GM12878 (cell line): ENCODE data around the gene BTBD10. TPM values are rescaled to one million over a fixed set of nuclear protein-coding genes. Genes with fewer than 3 reads are reported as not detected.

Experiments used
- ATAC-seq: fragments of 200-7000 bp; cut with Tn5 transposase; 3 replicates; pipeline ENCODE4 v1.9.1; 2020; ENCODE audit warnings: mild to moderate bottlenecking, moderate library complexity
- BruUV-seq: library from RNA; stranded (reverse); fragments of 400-500 nt; replicated peaks from 2 replicates; lab custom pipeline; 2021; lab: Mats Ljungman, UMichigan
- CTCF ChIA-PET: fragments of 300-600 bp; sonication (Branson Sonifier 250); formaldehyde crosslinking; extraction: SDS; loops from one replicate; lab custom pipeline; 2021; ENCODE audit warnings: inconsistent platforms; lab: Yijun Ruan, JAX
- POLR2A ChIA-PET: fragments of 350-600 bp; formaldehyde crosslinking; extraction: SDS; loops from one replicate; lab custom pipeline; 2021; ENCODE audit warnings: inconsistent platforms; lab: Charles Lee
- RAD21 ChIA-PET: fragments of 300-600 bp; sonication (Branson Sonifier 250); formaldehyde crosslinking; loops from one replicate; lab custom pipeline; 2023; ENCODE audit warnings: antibody characterized with exemption; ENCODE audit not compliant: unreplicated experiment; lab: Charles Lee
- SMC1A ChIA-PET: fragments of 300-600 bp; sonication (Branson Sonifier 250); formaldehyde crosslinking; loops from one replicate; lab custom pipeline; 2023; ENCODE audit not compliant: unreplicated experiment, uncharacterized antibody; lab: Charles Lee
- DNase-seq: peaks from one replicate; pipeline ENCODE4 v3.0.0-alpha.2; 2011; ENCODE audit warnings: low read depth, low spot score
- FAIRE-seq: peaks from 3 replicates; lab custom pipeline; 2011; peaks lifted over from hg19 to GRCh38; lab: Jason Lieb, UNC
- H2AFZ ChIP-seq: 2 replicates; pipeline ENCODE4 v1.6.0; 2011; ENCODE audit warnings: low read depth, low read length, control low read depth; ENCODE audit not compliant: control insufficient read depth
- H3K27ac ChIP-seq: 2 replicates; pipeline ENCODE4 v1.5.1; 2011; ENCODE audit warnings: control low read depth; ENCODE audit not compliant: control insufficient read depth, insufficient read depth
- H3K27me3 ChIP-seq, 2 experiments: replicated peaks in 1 of 2; 2 replicates each; pipeline versions ENCODE4 v1.6.0 to v1.6.1; 2011; ENCODE audit warnings: low read length in 1 of 2; ENCODE audit not compliant: control insufficient read depth in 2 of 2, insufficient read depth in 2 of 2
- H3K36me3 ChIP-seq, 2 experiments: 2 replicates each; pipeline ENCODE4 v1.5.1; 2011; ENCODE audit warnings: low read length in 1 of 2; ENCODE audit not compliant: control insufficient read depth in 2 of 2, insufficient read depth in 2 of 2
- H3K4me1 ChIP-seq: 2 replicates; pipeline ENCODE4 v1.6.1; 2011; ENCODE audit warnings: mild to moderate bottlenecking, low read length, moderate library complexity, mixed read lengths; ENCODE audit not compliant: control insufficient read depth, insufficient read depth
- H3K4me2 ChIP-seq: 2 replicates; pipeline ENCODE4 v1.6.0; 2011; ENCODE audit warnings: control low read depth; ENCODE audit not compliant: control insufficient read depth, insufficient read depth
- H3K4me3 ChIP-seq: fragments of 200-600 bp; sonication (generic); 2 replicates; pipeline ENCODE4 v1.5.1; 2016
- H3K79me2 ChIP-seq: 2 replicates; pipeline ENCODE4 v1.6.0; 2011; ENCODE audit warnings: low read length; ENCODE audit not compliant: control insufficient read depth, insufficient read depth
- H3K9ac ChIP-seq: 2 replicates; pipeline ENCODE4 v1.8.0; 2011; ENCODE audit warnings: low read length, control low read depth, mixed read lengths; ENCODE audit not compliant: control insufficient read depth, insufficient read depth
- H3K9me3 ChIP-seq: replicated peaks from 3 replicates; pipeline ENCODE4 v1.5.1; 2011; ENCODE audit warnings: mild to moderate bottlenecking, low read length; ENCODE audit not compliant: control insufficient read depth, insufficient read depth
- H4K20me1 ChIP-seq: 2 replicates; pipeline ENCODE4 v1.6.0; 2011; ENCODE audit not compliant: control insufficient read depth, insufficient read depth
- CHD2 ChIP-seq: IDR thresholded peaks from 2 replicates; pipeline ENCODE4 v1.6.1; 2011; ENCODE audit warnings: low read depth, low read length, improper control_type of control experiment, borderline replicate concordance
- GATAD2B ChIP-seq: fragments of 450-650 bp; conservative IDR thresholded peaks from 2 replicates; pipeline ENCODE4 v1.6.1; 2017; ENCODE audit warnings: low read depth, mild to moderate bottlenecking, moderate library complexity
- HCFC1 ChIP-seq: fragments of 150-350 bp; IDR thresholded peaks from 2 replicates; pipeline ENCODE4 v1.6.1; 2014; ENCODE audit warnings: low read length
- MXI1 ChIP-seq: fragments of 150-350 bp; IDR thresholded peaks from 2 replicates; pipeline ENCODE4 v1.6.1; 2011; ENCODE audit warnings: low read depth, mild to moderate bottlenecking, inconsistent platforms, low read length, improper control_type of control experiment
- NBN ChIP-seq: fragments of 450-650 bp; IDR thresholded peaks from 2 replicates; pipeline ENCODE4 v1.6.1; 2016
- POU2F2 ChIP-seq: IDR thresholded peaks from 3 replicates; pipeline ENCODE4 v1.6.1; 2011; ENCODE audit warnings: low read depth, mild to moderate bottlenecking, low read length, borderline replicate concordance
- SREBF2 ChIP-seq: IDR thresholded peaks from 2 replicates; pipeline ENCODE4 v1.6.1; 2012; ENCODE audit warnings: mild to moderate bottlenecking, low read length
- TAF1 ChIP-seq: IDR thresholded peaks from 2 replicates; pipeline ENCODE4 v1.6.1; 2011; ENCODE audit warnings: mild to moderate bottlenecking, low read depth, low read length, borderline replicate concordance
- TARDBP ChIP-seq: IDR thresholded peaks from 2 replicates; pipeline ENCODE4 v1.6.1; 2016; ENCODE audit warnings: borderline replicate concordance
- ZBTB33 ChIP-seq: fragments of 450-650 bp; IDR thresholded peaks from 2 replicates; pipeline ENCODE4 v1.6.1; 2017; ENCODE audit warnings: mild to moderate bottlenecking
- ZNF207 ChIP-seq: fragments of 450-650 bp; IDR thresholded peaks from 2 replicates; pipeline ENCODE4 v1.6.1; 2014; ENCODE audit warnings: antibody characterized with exemption, mild to moderate bottlenecking, borderline replicate concordance
- ZZZ3 ChIP-seq: IDR thresholded peaks from 2 replicates; pipeline ENCODE4 v1.6.1; 2011; ENCODE audit warnings: low read depth; ENCODE audit not compliant: control insufficient read depth, insufficient read length
- WGBS: methylation state at CpG from one replicate; pipeline ENCODE4 v1.1.6; 2016; ENCODE audit warnings: low lambda C conversion rate; ENCODE audit not compliant: insufficient replicate concordance, insufficient coverage; ENCODE audit errors: missing lambda C conversion rate; 5-methylcytosine and 5-hydroxymethylcytosine counted together
- in situ Hi-C: fragments of 300-500 bp; cut with MboI; formaldehyde crosslinking; loops from 9 replicates; pipeline ENCODE4 v1.14.3; 2018; ENCODE audit warnings: mixed read lengths
- intact Hi-C: fragments of 100-400 bp; cut with micrococcal nuclease; formaldehyde crosslinking; loops from one replicate; pipeline ENCODE4 v1.14.2; 2022; ENCODE audit not compliant: unreplicated experiment
- polyA plus RNA-seq, 11 experiments: library from polyadenylated mRNA; depleted of rRNA in 4 of 11; unstranded in 6 of 11; stranded (reverse) in 5 of 11; fragments of >200 nt; fragmentation: Nextera tagmentation in 4 of 11; fragmentation: Illumina TruSeq in 1 of 11; extraction: Ambion mirVana in 4 of 11; extraction: Trizol in 1 of 11; gene quantifications; 1 replicate in 1 of 11; 2 replicates in 10 of 11; pipeline versions ENCODE4 v1.2.1 to v1.2.3, GENCODE V29; 2011 to 2016; ENCODE audit warnings: inconsistent platforms in 2 of 11, missing spikeins in 2 of 11, low read depth in 1 of 11
- total RNA-seq, 4 experiments: library from RNA; depleted of rRNA in 3 of 4; stranded (reverse); fragments of >200 nt in 3 of 4; fragmentation: Illumina TruSeq in 1 of 4; extraction: Trizol in 1 of 4; gene quantifications; 2 replicates each; pipeline versions ENCODE4 v1.2.1 to v1.2.3, GENCODE V29; 2013 to 2021
- TF ChIP-seq, protein P1 (sequence below): IDR thresholded peaks from 2 replicates; pipeline ENCODE4 v1.6.1; 2011; ENCODE audit warnings: borderline replicate concordance, low read depth, mild to moderate bottlenecking, moderate library complexity, mixed read lengths, low read length; ENCODE audit not compliant: insufficient read depth; ENCODE audit errors: extremely low read length

BTBD10 gene
- total and polyA plus RNA-seq, 10 of the 15 experiments (the other 5 are each of a cell fraction or from before 2014, with no cell fraction given): 20.8 to 38.8 (median 26.9) TPM

- H3K4me3 ChIP-seq: no peak overlapping the region
- in situ Hi-C loops (loop anchor here (5.0 kb wide), 1 partner anchor 94 kb away; no protein-coding TSS in a partner anchor), intact Hi-C loops (no loop called here)
- WGBS: 77% methylated on average over 5 of the region's 5 CpGs
- H4K20me1 ChIP-seq: peaks cover 9% of the 10 kb centered on the region
- no peak overlapping the region for H2AFZ ChIP-seq
- ATAC-seq (no peak), DNase-seq (no peak), FAIRE-seq (no peak)
- BruUV-seq: no TSS peak
- ChIA-PET RAD21 (interaction anchor here (3.5 to 3.6 kb wide), 2 partner anchors 96 to 136 kb away, joined by 10 to 22 read pairs; no protein-coding TSS in a partner anchor), CTCF (interaction anchor here (1.2 to 6.1 kb wide), 6 partner anchors 10 to 136 kb away, joined by 4 to 122 read pairs (median 9); no protein-coding TSS in a partner anchor)
- peaks cover 34% of the 10 kb centered on the region for H3K4me1 ChIP-seq
- peaks cover 2% of the 10 kb centered on the region for H3K79me2 ChIP-seq
- no peak overlapping the region for H3K27ac ChIP-seq
- H3K9me3 ChIP-seq: no peaks in the 10 kb centered on the region
- TF ChIP-seq HCFC1: no peak
- TF ChIP-seq, all 136 proteins: peak for 0
- Histone ChIP-seq H3K4me2 (no peak overlapping the region), H3K27me3 (no peaks in the 10 kb centered on the region), H3K36me3 (peaks cover 6 to 9% of the 10 kb centered on the region in 2 experiments; a peak in 3 of 4 replicates), H3K9ac (no peak overlapping the region)
- ChIA-PET SMC1A (interaction anchor here (1.2 to 4.1 kb wide), 5 partner anchors 10 to 136 kb away, joined by 3 to 32 read pairs (median 7); no protein-coding TSS in a partner anchor), POLR2A (no interaction called here)
Measured at GRCh38 chr11:13346470-13346869, 116.6 kb downstream of the BTBD10 start.

GRCh38 chr11:13344818-13345217, 118.2 kb downstream of the BTBD10 start:
- POLR2A ChIA-PET: interaction anchor here (1.1 to 2.1 kb wide), 2 partner anchors 26 to 45 kb away, joined by 3 to 8 read pairs; no protein-coding TSS in a partner anchor
- Histone ChIP-seq H3K4me2 (no peak overlapping the region), H3K4me1 (peaks cover 34% of the 10 kb centered on the region), H4K20me1 (peaks cover 9% of the 10 kb centered on the region), H3K4me3 (no peak overlapping the region), H3K27ac (no peak overlapping the region), H3K27me3 (no peaks in the 10 kb centered on the region), H3K79me2 (peaks cover 2% of the 10 kb centered on the region), H3K9me3 (no peaks in the 10 kb centered on the region), H3K9ac (no peak overlapping the region), H2AFZ (no peak overlapping the region), H3K36me3 (peaks cover 6% of the 10 kb centered on the region in 2 experiments; a peak in 3 of 4 replicates)
- 100% methylated on average over 1 of the region's 1 CpG for WGBS
- SMC1A ChIA-PET: interaction anchor here (0.8 to 4.1 kb wide), 21 partner anchors 8 to 192 kb away, joined by 3 to 57 read pairs (median 4); no protein-coding TSS in a partner anchor
- CTCF ChIA-PET: interaction anchor here (0.6 to 6.1 kb wide), 25 partner anchors 9 to 210 kb away, joined by 3 to 122 read pairs (median 5); no protein-coding TSS in a partner anchor
- no peak for DNase-seq
- in situ Hi-C loops: loop anchor here (5.0 kb wide), 2 partner anchors 93 to 383 kb away; no protein-coding TSS in a partner anchor
- FAIRE-seq: no peak
- intact Hi-C loops: loop anchor here (1.0 to 2.0 kb wide), 4 partner anchors 95 to 380 kb away; no protein-coding TSS in a partner anchor
- no TSS peak for BruUV-seq
- RAD21 ChIA-PET: interaction anchor here (0.8 to 3.6 kb wide), 9 partner anchors 9 to 134 kb away, joined by 3 to 25 read pairs (median 7); no protein-coding TSS in a partner anchor
- no peak for ATAC-seq
- TF ChIP-seq ZNF207 (no peak), ZBTB33 (no peak), POU2F2 (no peak), SREBF2 (no peak), ZZZ3 (no peak), NBN (no peak), MXI1 (no peak), GATAD2B (no peak), TAF1 (no peak), TARDBP (no peak), CHD2 (no peak)
- TF ChIP-seq, protein P1, sequence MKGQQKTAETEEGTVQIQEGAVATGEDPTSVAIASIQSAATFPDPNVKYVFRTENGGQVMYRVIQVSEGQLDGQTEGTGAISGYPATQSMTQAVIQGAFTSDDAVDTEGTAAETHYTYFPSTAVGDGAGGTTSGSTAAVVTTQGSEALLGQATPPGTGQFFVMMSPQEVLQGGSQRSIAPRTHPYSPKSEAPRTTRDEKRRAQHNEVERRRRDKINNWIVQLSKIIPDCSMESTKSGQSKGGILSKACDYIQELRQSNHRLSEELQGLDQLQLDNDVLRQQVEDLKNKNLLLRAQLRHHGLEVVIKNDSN: no peak
